CD4-positive, alpha-beta T cell (primary cell): ENCODE results near the gene PLOD3. TPM values are rescaled to one million over a fixed set of nuclear protein-coding genes. Genes with fewer than 3 reads are reported as not detected.

Experiments
- ATAC-seq: fragments of 200-7000 bp; cut with Tn5 transposase; one replicate; pipeline ENCODE4 v1.10.0; 2022; ENCODE audit warnings: mild to moderate bottlenecking; ENCODE audit not compliant: poor library complexity
- CTCF ChIA-PET: fragments of 350-600 bp; sonication (Branson Sonifier 250); formaldehyde crosslinking; loops from one replicate; lab custom pipeline; 2021; ENCODE audit warnings: antibody characterized with exemption, inconsistent platforms; lab: Charles Lee
- POLR2A ChIA-PET: fragments of 350-600 bp; sonication (Branson Sonifier 250); formaldehyde crosslinking; loops from one replicate; lab custom pipeline; 2021; ENCODE audit warnings: antibody characterized with exemption, inconsistent platforms; lab: Charles Lee
- DNase-seq, 14 experiments: peaks; one replicate each; pipeline ENCODE4 v3.0.0-alpha.2; 2013 to 2020; ENCODE audit warnings: mixed read lengths in 2 of 14
- H3K27ac ChIP-seq, 2 donors: one replicate each; pipeline versions ENCODE4 v1.5.1 to v1.7.0; 2013; ENCODE audit warnings: low read length in 2 of 2, low read depth in 1 of 2, mild to moderate bottlenecking in 1 of 2
- H3K27me3 ChIP-seq, 2 experiments: 1 replicate in 1 of 2; 2 replicates in 1 of 2; pipeline versions ENCODE4 v1.6.1 to v1.7.0; 2013; ENCODE audit warnings: low read length in 2 of 2, control low read depth in 1 of 2, mild to moderate bottlenecking in 1 of 2, moderate library complexity in 1 of 2; ENCODE audit not compliant: insufficient read depth in 2 of 2, control insufficient read depth in 1 of 2
- H3K36me3 ChIP-seq: one replicate; pipeline ENCODE4 v1.6.1; 2013; ENCODE audit warnings: low read length, control low read depth; ENCODE audit not compliant: insufficient read depth
- H3K4me1 ChIP-seq: one replicate; pipeline ENCODE4 v1.6.1; 2013; ENCODE audit warnings: low read length, control low read depth; ENCODE audit not compliant: insufficient read depth
- H3K4me3 ChIP-seq: one replicate; pipeline ENCODE4 v1.5.1; 2013; ENCODE audit warnings: mild to moderate bottlenecking, low read length, moderate library complexity
- H3K9me3 ChIP-seq, 2 experiments: 1 replicate in 1 of 2; 2 replicates in 1 of 2; pipeline versions ENCODE4 v1.6.1 to v1.7.0; 2013; ENCODE audit warnings: low read length in 2 of 2, mild to moderate bottlenecking in 2 of 2, control low read depth in 1 of 2, moderate library complexity in 1 of 2; ENCODE audit not compliant: control insufficient read depth in 1 of 2, insufficient read depth in 1 of 2
- H3K27ac Mint-ChIP-seq: one replicate; pipeline ENCODE4 v1.8.0; 2020; ENCODE audit warnings: mixed read lengths
- H3K27me3 Mint-ChIP-seq: one replicate; pipeline ENCODE4 v1.8.0; 2021; ENCODE audit warnings: mixed read lengths
- H3K36me3 Mint-ChIP-seq: one replicate; pipeline ENCODE4 v1.8.0; 2021; ENCODE audit warnings: low read depth, mixed read lengths
- H3K4me1 Mint-ChIP-seq: one replicate; pipeline ENCODE4 v1.8.0; 2021; ENCODE audit warnings: low read depth, mixed read lengths
- H3K4me3 Mint-ChIP-seq: one replicate; pipeline ENCODE4 v1.8.0; 2020; ENCODE audit warnings: mild to moderate bottlenecking, mixed read lengths
- H3K9me3 Mint-ChIP-seq: one replicate; pipeline ENCODE4 v1.8.0; 2020; ENCODE audit warnings: mixed read lengths
- CTCF ChIP-seq: fragments of 200-600 bp; IDR thresholded peaks from one replicate; pipeline ENCODE4 v1.8.0; 2022; ENCODE audit warnings: antibody characterized with exemption, mild to moderate bottlenecking
- intact Hi-C, 2 experiments: fragments of 100-400 bp; cut with DNase I in 1 of 2; cut with micrococcal nuclease in 1 of 2; formaldehyde crosslinking; loops; one replicate each; pipeline versions ENCODE4 v1.15.1 to v1.9.0; 2023 to 2025; cut with DNase I, micrococcal nuclease
- total RNA-seq, 174 experiments: library from RNA in 2 of 174; stranded (reverse) in 2 of 174; gene quantifications; one replicate each; pipeline ENCODE4 v1.2.3 and lab custom pipeline; 2021 to 2026

The PLOD3 gene
- total RNA-seq, 2 experiments from 2014 or later = 13.8 to 15.9 TPM

GRCh38 chr7:101233907-101234547 is 16.6 kb upstream of the PLOD3 start:
- CTCF ChIA-PET = interaction anchor here (1.6 to 2.0 kb wide), 2 partner anchors 10 to 49 kb away, joined by 5 to 7 read pairs; no protein-coding TSS in a partner anchor
- POLR2A ChIA-PET = interaction anchor here (1.5 kb wide), 1 partner anchor 10 kb away, joined by 5 read pairs; no protein-coding TSS in a partner anchor

GRCh38 chr7:101232141-101232850 is 14.9 kb upstream of the PLOD3 start:
- ATAC-seq (no peak), DNase-seq (no peak)
- Mint-ChIP-seq H3K36me3 (peaks cover 22% of the 10 kb centered on the region), H3K4me1 (peaks cover 5% of the 10 kb centered on the region), H3K27me3 (no peaks in the 10 kb centered on the region), H3K9me3 (no peaks in the 10 kb centered on the region), H3K4me3 (no peak overlapping the region), H3K27ac (no peak overlapping the region)
- intact Hi-C loops = no loop called here
- peaks cover 17% of the 10 kb centered on the region for H3K36me3 ChIP-seq
- H3K4me3 ChIP-seq = no peak overlapping the region
- no peak overlapping the region for H3K27ac ChIP-seq
- ChIA-PET CTCF (no interaction called here), POLR2A (no interaction called here)
- H3K27me3 ChIP-seq = no peaks in the 10 kb centered on the region
- H3K4me1 ChIP-seq = no peaks in the 10 kb centered on the region
- no peak for TF ChIP-seq CTCF
- H3K9me3 ChIP-seq = no peaks in the 10 kb centered on the region

More at GRCh38 chr7:101233907-101234547, 16.6 kb upstream of the PLOD3 start:
- H3K27me3 Mint-ChIP-seq = no peaks in the 10 kb centered on the region
- TF ChIP-seq CTCF = no peak
- no peak overlapping the region for H3K27ac ChIP-seq
- H3K9me3 Mint-ChIP-seq = no peaks in the 10 kb centered on the region
- H3K27me3 ChIP-seq = no peaks in the 10 kb centered on the region
- H3K36me3 Mint-ChIP-seq = peaks cover 17% of the 10 kb centered on the region
- DNase-seq (no peak), ATAC-seq (no peak)
- H3K4me3 Mint-ChIP-seq = no peak overlapping the region
- H3K4me1 Mint-ChIP-seq = peaks cover 5% of the 10 kb centered on the region
- H3K9me3 ChIP-seq = no peaks in the 10 kb centered on the region
- intact Hi-C loops = no loop called here
- H3K36me3 ChIP-seq = peaks cover 27% of the 10 kb centered on the region
- peaks cover under 1% of the 10 kb centered on the region for H3K4me1 ChIP-seq
- H3K27ac Mint-ChIP-seq = no peak overlapping the region
- H3K4me3 ChIP-seq = no peak overlapping the region

DNA sequence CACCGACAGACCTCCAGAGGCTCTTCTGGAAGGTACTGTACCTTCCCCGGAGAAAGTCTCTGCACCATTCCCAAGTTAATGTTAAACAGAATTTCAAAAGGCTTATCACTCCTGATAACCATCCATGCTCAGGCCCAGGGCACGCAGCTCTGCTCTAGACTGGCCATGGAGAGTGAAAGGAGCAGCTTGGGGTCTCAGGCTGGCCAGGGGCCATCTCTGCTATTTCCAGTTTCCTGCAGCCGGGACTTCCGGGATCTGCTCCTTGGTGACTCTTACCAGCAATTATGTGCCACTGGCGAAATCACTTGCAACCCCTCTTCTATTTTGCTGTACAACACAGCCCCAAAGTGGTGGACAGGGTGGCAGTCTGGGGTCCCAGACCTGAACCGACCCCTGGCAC is 14.3 kb upstream of the PLOD3 start:
- Mint-ChIP-seq H3K27me3 (no peaks in the 10 kb centered on the region), H3K27ac (no peak overlapping the region), H3K9me3 (no peaks in the 10 kb centered on the region), H3K4me3 (no peak overlapping the region), H3K4me1 (peaks cover 5% of the 10 kb centered on the region), H3K36me3 (peaks cover 26% of the 10 kb centered on the region)
- DNase-seq = no peak
- no peak for ATAC-seq
- Histone ChIP-seq H3K4me3 (no peak overlapping the region), H3K36me3 (peaks cover 16% of the 10 kb centered on the region), H3K27ac (no peak overlapping the region), H3K9me3 (no peaks in the 10 kb centered on the region), H3K27me3 (no peaks in the 10 kb centered on the region), H3K4me1 (no peaks in the 10 kb centered on the region)
- intact Hi-C loops = no loop called here
- ChIA-PET POLR2A (no interaction called here), CTCF (no interaction called here)
- TF ChIP-seq CTCF = no peak
